Spleen (tissue), 7 donors: ENCODE results near the gene TTYH1.
"Not testable (repeated sequence)": the region's sequence is repeated elsewhere in the genome, so short reads cannot be mapped to it uniquely, and the experiment has no call there.

ENCODE experiments used
- POLR2AphosphoS5 ChIP-seq, 3 donors: sonication (generic); formaldehyde crosslinking; IDR thresholded peaks; one replicate each; pipeline ENCODE4 v1.5.1; 2017; ENCODE audit warnings: antibody characterized with exemption in 3 of 3
- TF ChIP-seq, protein P1 (sequence below), 11 experiments: fragments of 200-600 bp in 7 of 11; fragments of 450-650 bp in 4 of 11; sonication (generic) in 4 of 11; IDR thresholded peaks in 8 of 11; conservative IDR thresholded peaks in 3 of 11; 1 replicate in 7 of 11; 2 replicates in 4 of 11; pipeline versions ENCODE4 v1.4.0 to v1.8.0; 2016 to 2021; ENCODE audit warnings: antibody characterized with exemption in 11 of 11, inconsistent platforms in 4 of 11, mild to moderate bottlenecking in 1 of 11
- donor health status: DM: no; HTN: no; CAD: no; lungs with moderate emphysema.
- donor health status: DM: no; HTN: no; CAD: no.
- donor health status: DM: no; HTN: no; CAD: no.

DNA sequence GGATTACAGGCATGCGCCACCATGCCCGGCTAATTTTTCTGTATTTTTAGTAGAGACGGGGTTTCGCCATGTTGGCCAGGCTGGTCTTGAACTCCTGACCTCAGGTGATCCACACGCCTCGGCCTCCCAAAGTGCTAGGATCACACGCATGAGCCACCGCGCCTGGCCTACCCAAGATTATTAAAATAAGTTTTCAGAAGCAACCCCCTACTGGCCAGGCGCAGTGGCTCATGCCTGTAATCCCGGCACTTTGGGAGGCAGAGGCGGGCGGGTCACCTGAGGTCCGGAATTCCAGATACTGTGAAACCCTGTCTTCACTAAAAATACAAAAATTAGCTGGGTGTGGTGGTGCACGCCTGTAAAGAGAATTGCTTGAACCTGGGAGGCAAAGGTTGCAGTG is 31.1 kb downstream of the TTYH1 start:
- TF ChIP-seq POLR2AphosphoS5 (IDR thresholded peaks at IDR 0.05): not testable (repeated sequence)
- TF ChIP-seq, protein P1, sequence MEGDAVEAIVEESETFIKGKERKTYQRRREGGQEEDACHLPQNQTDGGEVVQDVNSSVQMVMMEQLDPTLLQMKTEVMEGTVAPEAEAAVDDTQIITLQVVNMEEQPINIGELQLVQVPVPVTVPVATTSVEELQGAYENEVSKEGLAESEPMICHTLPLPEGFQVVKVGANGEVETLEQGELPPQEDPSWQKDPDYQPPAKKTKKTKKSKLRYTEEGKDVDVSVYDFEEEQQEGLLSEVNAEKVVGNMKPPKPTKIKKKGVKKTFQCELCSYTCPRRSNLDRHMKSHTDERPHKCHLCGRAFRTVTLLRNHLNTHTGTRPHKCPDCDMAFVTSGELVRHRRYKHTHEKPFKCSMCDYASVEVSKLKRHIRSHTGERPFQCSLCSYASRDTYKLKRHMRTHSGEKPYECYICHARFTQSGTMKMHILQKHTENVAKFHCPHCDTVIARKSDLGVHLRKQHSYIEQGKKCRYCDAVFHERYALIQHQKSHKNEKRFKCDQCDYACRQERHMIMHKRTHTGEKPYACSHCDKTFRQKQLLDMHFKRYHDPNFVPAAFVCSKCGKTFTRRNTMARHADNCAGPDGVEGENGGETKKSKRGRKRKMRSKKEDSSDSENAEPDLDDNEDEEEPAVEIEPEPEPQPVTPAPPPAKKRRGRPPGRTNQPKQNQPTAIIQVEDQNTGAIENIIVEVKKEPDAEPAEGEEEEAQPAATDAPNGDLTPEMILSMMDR (IDR thresholded peaks at IDR 0.05 in 8 of 11, conservative IDR thresholded peaks at IDR 0.05 in 3 of 11): not testable (repeated sequence)
